ENCODE measurements around the gene DHRSX.
A peak's percentile ranks its signal among the peaks of the same experiment; 100 is the strongest.
"Not testable (repeated sequence)": the region's sequence is repeated elsewhere in the genome, so short reads cannot be mapped to it uniquely, and the experiment has no call there.

Gene DHRSX

DNA sequence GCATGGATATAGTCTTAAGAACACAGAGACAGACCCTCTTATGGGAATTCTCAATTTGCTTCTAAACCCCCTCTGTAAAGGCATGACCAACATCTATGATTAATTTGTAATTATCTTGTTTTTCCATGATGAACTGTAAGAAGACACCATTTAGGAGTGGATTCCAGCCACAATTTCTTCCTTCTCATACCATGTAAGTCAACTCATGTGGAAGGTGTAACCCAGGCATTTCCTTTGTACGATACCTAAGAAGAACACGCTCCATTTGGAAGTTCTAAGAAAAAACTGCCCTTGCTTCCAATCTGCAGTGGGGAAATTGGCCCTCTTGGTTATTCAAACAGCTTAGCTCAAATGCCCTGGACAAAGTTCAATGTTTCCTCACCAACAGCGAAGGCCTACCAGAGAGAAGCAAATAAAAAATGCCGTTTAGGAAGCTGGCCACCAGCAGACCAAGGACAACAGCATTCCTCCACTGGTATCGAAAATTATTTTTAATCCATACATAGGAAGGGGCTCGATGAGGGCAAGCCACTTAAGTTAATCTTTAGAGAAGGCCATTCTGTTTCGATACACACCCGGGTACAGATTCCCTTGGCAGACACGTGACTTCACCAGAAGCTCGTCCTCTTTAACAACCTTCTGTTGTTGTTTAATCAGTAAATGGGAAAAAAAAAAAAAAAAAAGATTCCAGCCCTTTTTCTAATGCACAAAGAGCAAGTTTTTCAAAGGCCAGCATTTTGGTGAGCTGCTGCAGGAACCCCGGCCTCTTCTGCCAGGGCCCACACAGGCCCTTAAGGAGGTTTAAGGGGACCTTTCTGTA is 2.6 kb downstream of the DHRSX start:
- FAIRE-seq, result peak; percentile 4

DNA sequence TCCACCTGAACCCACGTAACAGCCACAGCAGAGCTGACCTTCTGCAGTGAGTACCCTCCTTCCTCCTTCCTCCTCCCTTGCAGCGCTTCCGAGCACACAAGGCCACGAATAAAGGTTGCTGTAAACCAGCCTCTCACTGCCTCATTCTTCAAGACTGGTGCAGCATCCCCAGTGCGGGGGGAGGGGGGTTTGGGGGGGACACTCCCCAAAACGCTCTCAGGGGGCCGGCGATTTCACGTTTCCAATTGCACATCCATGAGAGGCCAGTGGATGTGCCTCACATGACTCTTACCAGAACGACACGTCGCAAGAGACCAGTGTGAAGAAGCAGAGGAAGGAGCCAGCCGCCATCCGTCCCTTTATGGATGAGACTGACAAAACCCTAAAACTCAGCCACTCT is 5.2 kb downstream of the DHRSX start:
- no peak for FAIRE-seq

DNA sequence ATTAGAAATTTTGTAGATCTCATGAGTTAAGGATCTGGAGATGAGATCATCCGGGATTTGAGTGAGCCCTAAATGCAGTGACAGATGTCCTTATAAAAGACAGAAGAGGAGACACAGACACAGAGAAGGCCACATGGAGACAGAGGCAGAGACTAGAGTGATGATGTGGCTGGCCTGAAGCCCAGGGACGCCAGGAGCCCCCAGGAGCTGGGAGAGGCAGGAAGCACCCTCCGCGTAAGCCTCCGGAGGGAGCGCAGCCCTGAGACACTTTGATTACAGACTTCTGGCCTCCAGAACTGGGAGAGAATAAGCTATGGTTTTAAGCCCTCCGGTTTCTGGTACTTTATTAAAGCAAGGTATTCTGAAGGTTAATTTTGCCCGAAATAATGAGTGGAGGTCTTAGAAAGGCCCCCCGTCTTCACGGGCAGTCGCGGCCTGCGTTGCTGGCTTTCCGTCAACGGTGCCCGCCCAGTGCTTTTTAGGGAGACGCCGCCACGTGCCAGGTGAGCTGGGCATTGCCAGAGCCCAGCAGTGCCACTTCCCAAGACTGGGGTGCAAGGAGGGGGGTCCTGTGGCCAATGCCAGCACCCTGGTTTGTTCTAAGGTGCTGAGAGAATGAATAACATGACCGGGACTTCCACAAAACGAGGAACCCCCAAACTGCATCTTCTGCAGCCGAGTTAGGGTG is 8.1 kb downstream of the DHRSX start:
- no peak for FAIRE-seq

DNA sequence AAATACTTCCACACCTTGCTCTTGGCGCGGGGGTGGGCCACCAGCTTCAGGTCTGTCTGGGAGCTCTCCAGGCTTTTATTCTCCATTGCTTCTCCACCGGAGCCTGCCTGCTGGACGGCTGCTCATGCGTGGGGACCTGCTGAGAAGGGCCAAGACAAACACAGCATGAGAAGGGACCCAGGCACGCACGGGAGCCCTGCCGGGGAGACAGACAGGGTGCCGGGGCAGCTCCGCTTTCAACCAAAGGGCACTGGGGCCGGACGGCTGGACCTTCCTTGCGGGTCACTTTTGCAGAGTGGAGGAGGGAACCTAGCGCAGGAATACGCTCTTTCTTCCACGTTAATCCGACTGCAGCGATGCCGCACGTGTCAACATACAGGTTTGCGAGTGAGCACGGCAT is 10.1 kb downstream of the DHRSX start:
- FAIRE-seq, result no peak

DNA sequence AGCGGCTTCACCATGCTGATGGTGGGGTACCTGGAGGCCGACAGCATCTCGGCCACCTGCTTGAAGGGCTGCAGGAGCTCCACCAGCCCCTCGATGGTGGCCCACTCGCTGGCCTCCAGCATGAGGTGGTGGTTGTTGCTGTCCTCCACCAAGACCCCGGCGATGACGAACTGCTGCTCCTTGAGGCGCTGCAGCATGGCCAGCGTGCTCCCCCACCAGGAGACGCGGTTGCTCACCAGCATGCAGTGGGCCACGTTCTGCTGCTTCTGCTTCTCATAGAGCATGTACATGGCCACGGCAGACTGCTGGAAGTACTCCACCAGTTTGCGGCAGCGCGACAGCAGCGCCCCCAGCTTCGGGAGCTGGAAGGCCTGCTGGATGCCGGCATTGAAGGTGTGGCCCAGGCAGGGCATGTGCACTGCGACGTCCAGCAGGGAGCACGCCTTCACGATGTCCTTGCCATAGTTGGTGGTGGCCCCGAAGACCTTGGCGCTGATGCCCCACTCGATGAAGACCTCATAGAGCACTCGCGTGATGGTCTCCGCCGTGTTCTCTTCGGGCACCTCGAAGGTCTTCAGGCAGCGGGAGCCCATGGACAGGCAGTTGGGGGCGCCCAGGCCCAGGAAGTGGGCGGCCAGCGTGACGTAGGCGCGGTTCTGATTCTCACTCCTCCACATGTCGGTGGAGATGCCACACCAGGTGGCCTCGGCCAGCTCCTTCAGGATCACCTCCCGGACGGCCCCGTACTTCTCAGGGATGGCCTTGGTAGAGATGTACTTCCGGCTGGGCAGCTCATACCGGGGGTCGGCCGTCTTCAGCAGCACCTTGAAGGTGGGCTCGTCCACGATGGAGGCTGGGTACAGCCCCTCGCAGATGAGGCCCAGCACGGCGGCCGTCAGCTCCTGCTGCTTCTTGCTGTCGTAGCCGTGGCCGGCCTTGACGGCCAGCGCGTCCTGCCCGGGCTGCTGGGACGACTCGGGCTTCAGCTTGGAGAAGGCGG is 11.0 kb downstream of the DHRSX start:
- no peak for FAIRE-seq

- no peak for FAIRE-seq
Measured at GRCh38 chrX:2488621-2489285, 12.0 kb downstream of the DHRSX start.

- FAIRE-seq, result no peak
Measured at GRCh38 chrX:2487366-2487765, 13.4 kb downstream of the DHRSX start.

GRCh38 chrX:2486476-2487133 is 14.2 kb downstream of the DHRSX start:
- FAIRE-seq, result no peak

- FAIRE-seq, result no peak
Measured at GRCh38 chrX:2485789-2486345, 14.9 kb downstream of the DHRSX start.

DNA sequence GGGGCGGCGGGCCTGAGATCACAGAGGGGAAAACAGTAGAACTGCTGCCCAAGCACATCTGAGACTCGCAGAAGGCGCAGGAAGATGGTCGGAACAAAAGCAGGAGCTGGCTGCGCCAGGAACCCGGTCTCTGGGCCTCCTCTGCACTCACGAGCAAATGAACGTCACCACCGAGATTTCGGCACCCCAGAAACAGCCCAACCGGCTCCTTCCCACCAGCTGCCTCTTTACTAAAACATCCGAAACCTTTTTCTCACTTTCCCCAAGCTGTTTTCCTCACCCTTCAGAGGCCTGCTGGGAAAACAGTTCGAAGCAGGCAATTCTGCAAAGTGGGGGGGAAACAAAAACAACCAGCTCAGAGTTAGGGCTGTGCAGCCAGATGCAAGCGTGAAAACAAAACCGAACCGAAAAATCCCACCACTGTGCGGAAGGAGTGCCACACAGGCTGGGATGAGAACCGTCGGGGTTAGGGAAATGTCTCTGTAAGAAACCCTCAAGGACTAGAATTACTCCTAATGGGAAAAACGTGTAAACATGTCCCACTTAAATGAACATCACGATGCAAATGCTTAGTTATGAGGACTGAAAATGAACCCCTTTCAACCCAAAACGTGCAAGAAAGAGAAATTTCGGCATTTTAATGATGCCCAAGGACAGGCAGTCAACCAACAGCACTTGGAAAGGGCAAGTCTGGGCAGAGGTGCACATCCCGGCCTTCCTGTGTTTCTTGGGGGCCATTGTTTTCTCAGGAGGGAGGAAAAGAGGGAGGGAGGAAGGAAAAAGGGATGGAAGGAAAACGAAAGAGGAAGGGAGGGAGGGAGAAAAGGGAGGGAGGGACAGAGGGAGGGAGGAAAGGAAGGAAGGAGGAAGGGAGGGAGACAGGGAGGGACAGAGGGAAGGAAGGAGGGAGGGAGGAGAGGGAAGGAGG is 15.8 kb downstream of the DHRSX start:
- no peak for FAIRE-seq

- no peak for FAIRE-seq
Measured at GRCh38 chrX:2484256-2484655, 16.5 kb downstream of the DHRSX start.

DNA sequence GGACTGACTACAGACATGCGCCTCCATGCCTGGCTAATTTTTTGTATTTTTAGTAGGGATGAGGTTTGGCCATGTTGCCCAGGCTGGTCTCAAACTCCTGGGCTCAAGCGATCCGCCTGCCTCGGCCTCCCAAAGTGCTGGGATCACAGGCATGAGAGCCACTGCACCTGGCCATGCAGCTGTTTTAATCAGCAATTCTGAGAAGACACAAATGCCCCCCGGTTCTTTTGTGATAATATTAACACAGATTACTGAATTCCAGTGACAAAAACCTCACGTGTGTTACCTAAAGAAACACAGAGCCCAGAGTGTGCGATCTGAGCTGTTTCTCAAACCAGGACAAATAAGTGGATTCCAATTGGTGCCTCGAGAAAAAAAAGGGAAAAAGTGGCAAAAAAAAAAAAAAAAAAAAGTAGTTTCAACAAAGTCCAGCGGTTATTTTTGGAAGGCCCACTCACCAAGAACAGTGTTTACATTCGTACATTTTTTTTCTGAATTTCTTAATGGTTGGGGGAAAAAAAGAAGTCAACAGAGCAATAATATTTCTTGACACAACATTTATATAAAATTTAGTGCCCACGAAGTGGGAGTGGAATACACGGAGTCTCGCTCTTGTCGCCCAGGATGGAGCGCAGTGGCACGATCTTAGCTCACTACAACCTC is 17.2 kb downstream of the DHRSX start:
- FAIRE-seq, result no peak

GRCh38 chrX:2481597-2481996 is 19.2 kb downstream of the DHRSX start:
- not testable (repeated sequence) for FAIRE-seq

GRCh38 chrX:2479982-2480381 is 20.8 kb downstream of the DHRSX start:
- FAIRE-seq, result not testable (repeated sequence)

DNA sequence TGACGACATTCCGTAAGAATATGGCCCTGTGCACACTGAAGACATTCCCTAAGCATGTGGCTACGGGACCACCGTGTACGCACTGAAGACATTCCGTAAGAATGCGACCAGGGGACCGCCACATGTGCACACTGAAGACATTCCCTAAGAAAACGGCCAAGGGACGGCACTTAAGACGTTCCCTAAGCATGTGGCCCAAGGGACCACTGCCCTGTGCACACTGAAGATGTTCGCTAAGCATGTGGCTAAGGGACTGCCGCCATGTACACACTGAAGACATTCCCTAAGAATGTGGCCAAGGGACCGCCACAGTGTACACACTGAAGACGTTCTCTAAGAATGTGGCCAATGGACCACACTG is 21.4 kb downstream of the DHRSX start:
- no peak for FAIRE-seq

DNA sequence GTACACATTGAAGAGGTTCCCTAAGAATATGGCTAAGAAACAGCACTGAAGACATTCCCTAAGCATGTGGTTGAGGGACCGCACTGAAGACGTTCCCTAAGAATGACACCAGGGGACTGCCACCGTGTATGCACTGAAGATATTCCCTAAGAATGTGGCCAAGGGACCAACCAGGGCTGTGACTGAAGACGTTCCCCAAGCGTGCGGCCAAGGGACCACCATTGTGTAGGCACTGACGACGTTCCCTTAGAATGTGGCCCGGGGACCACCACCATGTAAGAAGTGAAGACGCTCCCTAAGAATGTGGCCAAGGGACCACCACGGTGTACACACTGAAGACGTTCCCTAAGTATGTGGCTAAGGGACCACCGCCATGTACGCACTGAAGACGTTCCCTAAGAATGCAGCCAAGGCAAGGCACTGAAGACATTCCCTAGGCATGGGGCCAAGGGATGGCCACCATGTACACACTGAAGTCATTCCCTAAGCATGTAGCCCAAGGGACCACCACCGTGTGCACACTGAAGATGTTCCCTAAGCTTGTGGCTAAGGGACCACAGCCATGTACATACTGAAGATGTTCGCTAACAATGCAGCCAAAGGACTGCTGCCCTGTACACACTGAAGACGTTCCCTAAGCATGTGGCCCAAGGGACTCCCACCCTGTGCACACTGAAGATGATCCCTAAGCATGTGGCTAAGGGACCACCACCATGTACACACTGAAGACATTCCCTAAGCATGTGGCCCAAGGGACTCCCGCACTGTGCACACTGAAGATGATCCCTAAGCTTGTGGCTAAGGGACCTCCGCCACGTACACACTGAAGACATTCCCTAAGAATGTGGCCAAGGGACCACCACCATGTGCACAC is 22.0 kb downstream of the DHRSX start:
- FAIRE-seq, result no peak

GRCh38 chrX:2477313-2477712 is 23.5 kb downstream of the DHRSX start:
- not testable (repeated sequence) for FAIRE-seq

DNA sequence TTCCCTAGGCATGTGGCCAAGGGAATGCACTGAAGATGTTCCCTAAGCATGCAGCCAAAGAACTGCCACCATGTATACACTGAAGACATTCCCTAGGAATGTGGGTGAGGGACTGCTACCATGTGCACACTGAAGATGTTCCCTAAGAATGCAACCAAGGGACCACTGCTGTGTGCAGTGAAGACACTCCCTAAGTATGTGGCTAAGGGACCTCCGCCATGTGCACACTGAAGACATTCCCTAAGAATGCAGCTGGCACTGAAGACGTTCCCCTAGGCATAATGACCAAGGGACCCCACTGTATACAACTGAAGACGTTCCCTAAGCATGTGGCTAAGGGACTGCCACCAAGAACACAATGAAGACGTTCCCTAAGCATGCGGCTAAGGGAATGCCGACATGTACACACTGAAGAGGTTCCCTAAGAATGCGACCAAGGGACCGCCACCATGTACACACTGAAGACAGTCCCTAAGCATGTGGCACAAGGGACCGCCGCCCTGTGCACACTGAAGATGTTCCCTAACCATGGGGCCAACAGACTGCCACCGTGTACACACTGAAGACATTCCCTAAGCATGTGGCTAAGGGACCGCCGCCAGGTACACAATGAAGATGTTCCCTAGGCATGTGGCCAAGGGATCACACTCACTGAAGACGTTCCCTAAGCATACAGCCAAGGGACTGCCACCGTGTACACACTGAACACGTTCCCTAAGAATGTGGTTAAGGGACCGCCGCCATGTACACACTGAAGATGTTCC is 25.6 kb downstream of the DHRSX start:
- FAIRE-seq, result no peak

All from endometrium (tissue), 2 donors.